Non-pigmented ciliary epithelial cell (primary cell): Measurements from ENCODE around the gene ITGB2.
"Not testable (repeated sequence)": the region's sequence is repeated elsewhere in the genome, so short reads cannot be mapped to it uniquely, and the experiment has no call there.

Source experiments
- DNase-seq: peaks from one replicate; pipeline ENCODE4 v3.0.0-alpha.2; 2010; ENCODE audit warnings: low read depth

ITGB2 gene

GRCh38 chr21:44940116-44940631 is 19.5 kb upstream of the ITGB2 start:
- DNase-seq, result no peak

GRCh38 chr21:44939532-44940115 is 18.9 kb upstream of the ITGB2 start, which contains the start of gene SLX9:
Gene SLX9, plus strand, starts transcription at chr21:44940029. Its CDS starts 29 bp downstream, at chr21:44940058.
- DNase-seq, result no peak

- DNase-seq, result no peak
Observed at GRCh38 chr21:44938772-44939531, 18.3 kb upstream of the ITGB2 start.

- DNase-seq, result no peak
Observed at GRCh38 chr21:44935533-44935927, 14.8 kb upstream of the ITGB2 start.

- DNase-seq, result no peak
Observed at GRCh38 chr21:44934797-44935532, 14.3 kb upstream of the ITGB2 start.

- no peak for DNase-seq
Observed at GRCh38 chr21:44934276-44934675, 13.6 kb upstream of the ITGB2 start.

- no peak for DNase-seq
Observed at GRCh38 chr21:44933918-44934260, 13.2 kb upstream of the ITGB2 start.

- no peak for DNase-seq
Observed at GRCh38 chr21:44933199-44933917, 12.7 kb upstream of the ITGB2 start.

- no peak for DNase-seq
Observed at GRCh38 chr21:44932408-44933181, 11.9 kb upstream of the ITGB2 start.

GRCh38 chr21:44931501-44932407 is 11.1 kb upstream of the ITGB2 start:
- DNase-seq, result no peak

GRCh38 chr21:44931137-44931500 is 10.4 kb upstream of the ITGB2 start:
- no peak for DNase-seq

- no peak for DNase-seq
Observed at GRCh38 chr21:44930543-44930981, 9.9 kb upstream of the ITGB2 start.

- no peak for DNase-seq
Observed at GRCh38 chr21:44929799-44930542, 9.3 kb upstream of the ITGB2 start.

GRCh38 chr21:44929242-44929798 is 8.6 kb upstream of the ITGB2 start:
- DNase-seq, result no peak

GRCh38 chr21:44928500-44929241 is 8.0 kb upstream of the ITGB2 start:
- DNase-seq, result not testable (repeated sequence)

GRCh38 chr21:44927587-44928461 is 7.1 kb upstream of the ITGB2 start:
- DNase-seq, result no peak

GRCh38 chr21:44927259-44927586 is 6.5 kb upstream of the ITGB2 start:
- no peak for DNase-seq
